T-helper 9 cell (primary cell): ENCODE data around the gene MAD1L1.
"Not testable (repeated sequence)": the region's sequence is repeated elsewhere in the genome, so short reads cannot be mapped to it uniquely, and the experiment has no call there.

Experiments
- DNase-seq: peaks from one replicate; pipeline ENCODE4 v3.0.0-alpha.2; 2020

MAD1L1 gene

DNA sequence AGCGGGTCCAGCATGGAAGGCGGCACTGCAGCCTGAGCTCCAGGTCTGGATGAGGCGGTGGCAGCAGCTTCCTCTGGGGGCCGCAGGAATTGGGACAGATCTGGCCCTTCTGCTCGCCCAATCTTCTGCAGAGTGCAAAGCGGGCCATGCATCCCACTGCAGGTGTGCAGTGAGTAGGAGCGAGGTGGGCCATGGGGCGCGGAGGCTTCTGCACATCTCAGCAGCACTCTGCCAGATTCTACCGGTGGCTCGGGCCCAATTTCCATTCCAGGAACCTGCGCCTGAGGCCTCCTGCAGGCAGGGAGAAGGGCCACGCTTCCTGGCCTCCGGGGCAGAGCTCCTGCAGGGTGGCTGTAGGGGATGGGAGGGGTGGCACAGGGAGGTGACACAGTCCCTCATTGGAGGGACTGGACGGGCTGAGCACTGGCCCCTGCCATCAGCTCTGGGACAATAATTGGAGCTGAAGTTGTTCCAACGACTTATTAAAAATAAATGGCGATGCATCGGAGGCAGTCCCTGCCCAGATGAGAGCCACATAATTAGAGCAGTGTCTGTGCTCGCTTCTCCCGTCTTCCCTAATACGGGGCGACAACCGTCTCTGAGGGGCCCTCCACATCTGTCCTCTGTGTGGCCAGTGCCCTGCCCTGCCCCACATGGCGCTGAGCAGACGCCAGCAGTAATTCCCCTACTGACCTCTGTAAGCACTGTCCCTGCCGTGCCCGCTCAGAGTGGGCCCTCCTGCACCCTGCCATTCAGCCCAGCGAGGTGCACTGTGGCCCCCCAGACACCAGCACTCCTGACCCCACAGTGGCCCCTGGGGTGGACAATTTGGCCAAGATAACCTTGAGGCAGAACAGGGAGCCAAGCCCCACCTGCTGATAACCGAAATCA is 365.1 kb downstream of the MAD1L1 start:
- no peak for DNase-seq

- no peak for DNase-seq
Observed at GRCh38 chr7:1866601-1867000, 366.1 kb downstream of the MAD1L1 start.

DNA sequence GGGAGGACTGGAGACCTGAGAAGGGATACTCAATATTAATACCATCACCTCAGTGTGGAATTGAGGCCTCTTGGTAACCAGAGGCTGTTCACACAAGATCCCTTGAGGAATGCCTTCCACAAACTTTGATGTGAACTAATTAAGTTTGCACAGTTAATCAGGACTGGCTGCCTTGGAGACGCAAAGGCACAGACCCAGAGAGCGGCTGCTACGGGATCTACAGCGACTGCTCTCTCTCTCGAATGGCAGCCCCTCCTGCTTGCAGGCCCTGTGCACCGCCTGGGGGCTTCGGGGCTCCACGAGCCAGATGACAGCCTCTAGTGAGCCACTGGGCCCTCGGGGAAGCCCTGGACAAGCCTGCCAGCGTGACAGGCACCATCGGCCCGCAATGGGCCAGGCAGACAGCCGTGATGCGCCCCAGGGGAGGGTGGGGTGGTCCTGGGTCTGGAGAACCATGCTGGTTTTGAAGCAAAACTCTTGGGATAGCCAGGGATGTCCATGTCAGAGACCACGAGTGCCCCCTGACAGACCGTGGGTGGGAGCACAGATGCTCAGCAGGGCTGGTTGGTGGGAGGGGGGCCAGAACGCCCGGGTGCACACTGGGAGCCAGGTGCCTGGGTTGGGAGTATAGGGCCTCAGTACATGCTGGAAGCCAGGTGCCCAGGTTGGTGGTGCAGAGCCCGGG is 367.0 kb downstream of the MAD1L1 start:
- no peak for DNase-seq

- DNase-seq, result no peak
Observed at GRCh38 chr7:1865000-1865555, 367.7 kb downstream of the MAD1L1 start.

- no peak for DNase-seq
Observed at GRCh38 chr7:1864161-1864940, 368.4 kb downstream of the MAD1L1 start.

GRCh38 chr7:1863091-1863900 is 369.4 kb downstream of the MAD1L1 start:
- DNase-seq, result no peak

DNA sequence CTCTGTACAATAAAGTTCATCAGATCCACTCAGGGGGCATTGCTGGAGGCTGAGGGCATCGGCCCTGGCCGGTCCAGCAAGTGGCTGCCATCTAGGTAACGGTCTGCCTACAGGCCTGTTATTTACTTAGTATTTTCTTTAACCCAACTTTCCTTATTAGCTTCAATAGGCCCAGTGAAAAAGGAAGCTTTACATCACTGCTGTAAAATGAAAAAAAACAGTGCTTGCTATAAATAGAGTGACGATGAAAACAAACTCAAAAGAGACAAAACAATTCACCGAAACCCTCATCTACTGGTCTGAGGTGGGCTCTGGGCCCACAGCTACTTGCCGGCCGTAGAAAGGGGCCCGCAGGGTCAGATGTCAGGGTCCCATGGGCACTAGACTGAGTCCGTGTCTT is 370.2 kb downstream of the MAD1L1 start:
- no peak for DNase-seq

DNA sequence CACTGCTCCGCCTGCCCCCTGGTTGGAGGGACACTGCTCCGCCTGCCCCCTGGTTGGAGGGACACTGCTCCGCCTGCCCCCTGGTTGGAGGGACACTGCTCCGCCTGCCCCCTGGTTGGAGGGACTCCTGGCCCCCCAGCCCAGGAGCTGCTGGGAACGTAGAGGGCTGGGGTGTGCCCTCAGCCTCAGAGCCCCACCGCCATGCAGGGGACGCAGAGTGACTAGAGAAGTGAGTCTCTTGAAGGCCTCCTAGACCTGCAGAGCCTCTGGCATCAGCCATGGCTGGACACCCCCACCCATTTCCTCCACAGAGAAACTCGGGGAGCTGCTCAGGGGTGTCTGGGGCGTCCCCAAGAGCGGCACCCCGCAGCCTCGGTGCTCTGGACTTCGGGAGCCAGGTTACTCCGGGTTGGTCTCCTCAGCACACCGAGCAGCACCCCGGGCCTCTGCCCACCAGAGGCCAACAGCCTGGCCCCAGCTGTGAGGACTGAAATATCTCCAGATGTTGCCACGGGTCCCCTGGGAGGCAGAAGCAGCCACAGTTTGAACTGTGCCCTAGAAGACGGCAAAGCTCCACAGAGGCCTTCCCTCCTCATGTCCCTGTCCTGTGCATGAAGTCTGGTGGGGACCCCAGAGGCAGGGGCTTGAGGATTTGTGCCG is 370.8 kb downstream of the MAD1L1 start:
- no peak for DNase-seq

DNA sequence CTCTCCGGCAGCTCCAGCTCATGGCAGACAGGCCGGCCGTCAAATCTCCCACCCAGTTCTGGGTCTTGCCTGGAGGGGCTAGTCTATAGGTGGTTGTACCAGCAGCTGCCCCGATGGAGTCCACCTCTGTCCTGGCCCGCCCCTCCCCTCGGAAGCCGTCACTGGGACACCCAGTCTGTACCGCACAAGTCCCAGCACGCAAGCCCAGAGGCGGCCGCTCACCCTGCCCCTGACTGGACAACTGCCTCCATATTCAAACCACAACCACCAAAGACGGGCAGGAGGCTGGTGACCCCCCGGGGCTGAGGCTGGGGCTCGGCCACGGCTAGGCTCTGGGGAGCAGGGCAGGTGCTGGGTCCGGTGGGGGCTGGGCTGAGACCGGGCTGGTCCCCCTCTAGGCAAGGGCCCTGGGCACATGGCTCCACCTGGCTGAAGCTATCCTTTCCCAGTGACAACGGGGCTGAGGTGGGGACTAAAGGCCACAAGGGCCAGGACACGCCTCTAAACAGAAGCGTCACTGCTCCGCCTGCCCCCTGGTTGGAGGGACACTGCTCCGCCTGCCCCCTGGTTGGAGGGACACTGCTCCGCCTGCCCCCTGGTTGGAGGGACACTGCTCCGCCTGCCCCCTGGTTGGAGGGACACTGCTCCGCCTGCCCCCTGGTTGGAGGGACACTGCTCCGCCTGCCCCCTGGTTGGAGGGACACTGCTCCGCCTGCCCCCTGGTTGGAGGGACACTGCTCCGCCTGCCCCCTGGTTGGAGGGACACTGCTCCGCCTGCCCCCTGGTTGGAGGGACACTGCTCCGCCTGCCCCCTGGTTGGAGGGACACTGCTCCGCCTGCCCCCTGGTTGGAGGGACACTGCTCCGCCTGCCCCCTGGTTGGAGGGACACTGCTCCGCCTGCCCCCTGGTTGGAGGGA is 371.6 kb downstream of the MAD1L1 start:
- DNase-seq, result not testable (repeated sequence)

GRCh38 chr7:1859266-1860035 is 373.3 kb downstream of the MAD1L1 start:
- no peak for DNase-seq

DNA sequence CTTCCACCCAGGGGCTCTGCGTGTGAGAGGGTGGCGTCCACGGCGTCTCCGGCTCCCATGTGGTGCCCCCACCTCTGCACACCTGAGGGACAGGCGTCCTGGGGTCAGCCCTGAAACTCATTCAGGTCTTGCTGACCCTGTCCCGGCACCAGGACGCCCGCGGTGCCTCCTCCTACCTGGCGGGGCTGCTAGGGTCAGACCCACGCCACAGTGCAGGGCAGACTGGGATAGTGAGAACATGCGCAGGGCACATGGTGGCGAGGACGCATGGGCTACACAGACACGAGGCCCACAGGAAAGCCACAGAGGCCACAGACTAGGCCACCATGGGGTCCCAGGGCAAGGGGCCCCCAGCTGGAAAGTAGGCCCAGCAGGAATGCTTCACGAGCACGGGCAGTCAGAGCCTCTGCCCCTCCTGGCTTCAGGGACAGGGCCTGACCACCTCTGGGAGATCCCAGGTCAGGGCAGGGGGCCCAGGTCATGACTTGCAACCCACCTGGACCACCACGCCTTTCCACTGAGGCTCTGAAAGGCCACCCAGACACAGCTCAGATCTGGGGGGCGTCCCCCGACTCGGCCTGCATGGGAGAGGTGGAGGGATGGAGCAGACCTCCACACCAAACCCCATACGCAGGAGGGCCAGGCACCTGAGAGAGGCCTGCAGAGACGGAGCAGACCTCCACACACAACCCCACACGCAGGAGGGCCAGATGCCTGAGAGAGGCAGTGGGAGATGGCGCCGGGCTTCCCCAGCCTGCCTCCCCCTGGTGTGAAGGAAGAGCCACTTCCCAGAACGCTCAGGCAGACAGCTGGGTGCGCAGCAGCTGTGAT is 374.1 kb downstream of the MAD1L1 start:
- no peak for DNase-seq

DNA sequence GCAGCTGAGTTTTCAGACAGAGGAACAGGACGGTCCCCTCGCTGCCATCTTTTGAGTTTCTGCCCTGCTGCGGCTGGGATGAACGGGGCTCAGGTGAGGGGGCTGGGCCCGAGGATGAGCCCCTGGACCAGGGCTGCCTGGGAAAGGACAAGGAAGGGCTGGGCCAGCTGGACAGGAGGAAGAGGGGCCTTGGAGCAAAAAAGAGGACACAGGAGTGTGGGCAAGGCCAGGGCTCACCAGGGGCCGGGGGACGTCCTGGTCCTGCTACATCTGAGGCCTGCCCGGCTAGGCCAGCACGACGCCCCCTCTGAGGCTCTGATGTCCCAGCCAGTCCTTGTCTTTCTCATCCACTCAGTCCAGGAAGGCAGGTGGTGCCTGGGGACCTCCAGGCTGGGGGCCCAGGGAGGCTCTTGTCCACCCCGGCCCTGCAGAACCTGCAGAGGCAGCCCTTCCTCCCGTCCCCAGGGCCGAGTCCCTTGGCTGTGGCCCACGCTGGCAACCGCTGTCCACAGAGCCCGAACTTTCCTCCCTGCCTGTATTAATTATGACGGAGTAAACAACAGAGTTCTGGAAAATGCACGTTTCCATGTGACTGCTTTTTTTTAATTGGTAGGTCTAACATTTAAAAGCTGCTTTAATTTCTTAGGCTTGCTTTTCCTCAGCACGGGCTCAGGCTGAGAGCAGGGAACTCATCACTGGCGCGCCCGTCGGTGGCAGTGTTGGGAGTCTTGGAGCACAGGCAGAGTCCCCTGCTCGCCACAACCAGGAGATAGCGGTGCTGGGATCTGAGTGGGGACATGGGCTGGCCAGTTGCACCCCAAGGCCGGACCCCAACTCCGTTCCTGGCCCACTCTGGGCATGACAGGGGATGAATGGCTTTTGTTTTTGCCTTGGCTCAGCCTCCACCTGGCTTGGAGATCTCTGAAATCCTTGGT is 375.0 kb downstream of the MAD1L1 start:
- no peak for DNase-seq

DNA sequence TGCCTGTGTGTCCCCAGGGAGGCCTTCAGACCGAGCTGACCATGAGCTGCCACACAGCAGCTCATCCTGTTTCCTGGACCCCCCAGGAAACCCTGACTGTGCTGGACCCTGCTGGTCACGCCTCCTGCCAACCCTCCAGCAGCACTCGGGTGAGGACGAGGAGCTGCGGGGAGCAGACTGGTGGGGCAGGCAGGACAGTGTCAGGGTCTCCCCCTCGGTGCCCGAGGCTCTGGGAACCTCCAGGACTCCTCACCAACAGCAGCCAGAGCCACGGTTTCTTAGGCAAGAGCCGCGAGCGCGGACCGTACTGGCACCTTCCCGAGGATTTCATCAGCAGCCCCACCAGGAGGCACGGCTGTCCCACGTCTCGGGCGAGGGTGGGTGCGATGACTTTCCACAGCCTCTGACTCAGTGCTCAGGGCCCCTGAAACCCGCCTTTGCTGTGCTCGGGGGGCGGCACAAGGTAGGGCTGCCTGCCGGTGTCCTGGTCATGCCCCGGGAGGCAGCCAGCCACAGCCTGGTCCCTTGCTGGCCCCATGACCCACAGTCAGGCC is 375.8 kb downstream of the MAD1L1 start:
- DNase-seq, result no peak

GRCh38 chr7:1856161-1856887 is 376.4 kb downstream of the MAD1L1 start:
- DNase-seq, result no peak

DNA sequence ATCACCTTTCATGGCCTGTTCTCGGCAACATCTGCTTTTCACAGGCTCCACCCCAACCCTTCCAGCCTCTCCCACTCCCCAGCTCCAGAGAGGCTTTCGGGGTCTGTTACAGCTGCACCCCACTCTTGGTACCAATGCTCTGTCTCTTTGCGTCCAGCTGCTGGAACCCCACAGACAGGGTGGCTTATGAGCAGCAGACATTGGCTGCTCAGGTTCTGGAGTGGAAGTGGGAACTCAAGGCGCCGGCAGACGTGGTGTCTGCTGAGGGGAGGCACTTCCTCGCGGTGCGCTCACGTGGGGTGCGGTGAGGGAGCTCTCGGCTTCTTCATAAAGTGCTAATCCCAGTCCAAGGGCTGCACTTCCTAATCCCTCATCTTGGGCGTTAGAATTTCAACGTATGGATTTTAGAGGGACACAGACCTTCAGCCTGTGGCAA is 377.0 kb downstream of the MAD1L1 start:
- no peak for DNase-seq
